ENCODE results near the gene WNT2.

DNA sequence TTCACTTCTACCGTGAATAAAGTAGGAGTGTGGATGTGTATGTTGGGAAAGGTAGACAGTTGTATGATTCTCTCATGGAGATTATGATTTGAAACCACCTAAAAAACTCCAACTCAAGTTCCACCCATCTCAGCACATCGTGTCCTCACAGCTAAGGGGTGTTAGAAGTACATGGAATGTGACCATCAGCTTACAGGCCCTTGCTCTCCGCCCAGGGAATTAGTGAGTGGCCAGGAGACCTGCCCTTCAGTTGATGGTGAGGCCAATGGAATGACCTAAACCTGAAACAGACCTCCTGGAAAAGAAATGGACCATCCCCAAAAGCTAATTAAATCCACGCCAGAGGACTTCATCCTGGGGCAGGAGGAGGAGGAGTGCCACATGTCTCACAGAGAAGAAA lies 2.1 kb upstream of the WNT2 start:
- TF ChIP-seq, protein P1, sequence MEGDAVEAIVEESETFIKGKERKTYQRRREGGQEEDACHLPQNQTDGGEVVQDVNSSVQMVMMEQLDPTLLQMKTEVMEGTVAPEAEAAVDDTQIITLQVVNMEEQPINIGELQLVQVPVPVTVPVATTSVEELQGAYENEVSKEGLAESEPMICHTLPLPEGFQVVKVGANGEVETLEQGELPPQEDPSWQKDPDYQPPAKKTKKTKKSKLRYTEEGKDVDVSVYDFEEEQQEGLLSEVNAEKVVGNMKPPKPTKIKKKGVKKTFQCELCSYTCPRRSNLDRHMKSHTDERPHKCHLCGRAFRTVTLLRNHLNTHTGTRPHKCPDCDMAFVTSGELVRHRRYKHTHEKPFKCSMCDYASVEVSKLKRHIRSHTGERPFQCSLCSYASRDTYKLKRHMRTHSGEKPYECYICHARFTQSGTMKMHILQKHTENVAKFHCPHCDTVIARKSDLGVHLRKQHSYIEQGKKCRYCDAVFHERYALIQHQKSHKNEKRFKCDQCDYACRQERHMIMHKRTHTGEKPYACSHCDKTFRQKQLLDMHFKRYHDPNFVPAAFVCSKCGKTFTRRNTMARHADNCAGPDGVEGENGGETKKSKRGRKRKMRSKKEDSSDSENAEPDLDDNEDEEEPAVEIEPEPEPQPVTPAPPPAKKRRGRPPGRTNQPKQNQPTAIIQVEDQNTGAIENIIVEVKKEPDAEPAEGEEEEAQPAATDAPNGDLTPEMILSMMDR (IDR thresholded peaks at IDR 0.05) = no peak
- no peak for TF ChIP-seq POLR2A (IDR thresholded peaks at IDR 0.05)
